Parathyroid adenoma (tissue), 2 donors: Measurements from ENCODE around the gene SLC35D3.
"Not testable (repeated sequence)": the region's sequence is repeated elsewhere in the genome, so short reads cannot be mapped to it uniquely, and the experiment has no call there.

Experiments
- H2AFZ ChIP-seq: fragments of 300-600 bp; sonication (generic); one replicate; pipeline ENCODE4 v1.7.0; 2017; ENCODE audit warnings: antibody characterized with exemption, mild to moderate bottlenecking
- H3K27ac ChIP-seq: fragments of 300-600 bp; sonication (generic); one replicate; pipeline ENCODE4 v1.7.0; 2017
- H3K27me3 ChIP-seq: fragments of 300-600 bp; sonication (generic); one replicate; pipeline ENCODE4 v1.7.0; 2017; ENCODE audit warnings: low read length; ENCODE audit not compliant: control insufficient read depth, insufficient read depth
- H3K36me3 ChIP-seq: fragments of 300-600 bp; sonication (generic); one replicate; pipeline ENCODE4 v1.7.0; 2017; ENCODE audit warnings: low read length; ENCODE audit not compliant: control insufficient read depth, insufficient read depth
- H3K4me1 ChIP-seq: fragments of 300-600 bp; sonication (generic); one replicate; pipeline ENCODE4 v1.7.0; 2017; ENCODE audit warnings: control low read depth
- H3K4me2 ChIP-seq: fragments of 300-600 bp; sonication (generic); one replicate; pipeline ENCODE4 v1.7.0; 2017; ENCODE audit warnings: low read length
- H3K4me3 ChIP-seq: fragments of 300-600 bp; sonication (generic); one replicate; pipeline ENCODE4 v1.7.0; 2017; ENCODE audit warnings: low read depth, low read length
- H3K79me2 ChIP-seq: fragments of 300-600 bp; sonication (generic); one replicate; pipeline ENCODE4 v1.7.0; 2017; ENCODE audit warnings: control low read depth
- H3K9ac ChIP-seq: fragments of 300-600 bp; sonication (generic); one replicate; pipeline ENCODE4 v1.7.0; 2017; ENCODE audit warnings: mild to moderate bottlenecking
- H3K9me3 ChIP-seq: fragments of 300-600 bp; sonication (generic); one replicate; pipeline ENCODE4 v1.7.0; 2017; ENCODE audit warnings: low read length; ENCODE audit not compliant: control insufficient read depth
- TF ChIP-seq, protein P1 (sequence below): fragments of 300-600 bp; sonication (generic); IDR thresholded peaks from one replicate; pipeline ENCODE4 v1.7.0; 2017; ENCODE audit warnings: antibody characterized with exemption, mild to moderate bottlenecking
- donor health status: primary hyperparathyroidism.

The SLC35D3 gene

DNA sequence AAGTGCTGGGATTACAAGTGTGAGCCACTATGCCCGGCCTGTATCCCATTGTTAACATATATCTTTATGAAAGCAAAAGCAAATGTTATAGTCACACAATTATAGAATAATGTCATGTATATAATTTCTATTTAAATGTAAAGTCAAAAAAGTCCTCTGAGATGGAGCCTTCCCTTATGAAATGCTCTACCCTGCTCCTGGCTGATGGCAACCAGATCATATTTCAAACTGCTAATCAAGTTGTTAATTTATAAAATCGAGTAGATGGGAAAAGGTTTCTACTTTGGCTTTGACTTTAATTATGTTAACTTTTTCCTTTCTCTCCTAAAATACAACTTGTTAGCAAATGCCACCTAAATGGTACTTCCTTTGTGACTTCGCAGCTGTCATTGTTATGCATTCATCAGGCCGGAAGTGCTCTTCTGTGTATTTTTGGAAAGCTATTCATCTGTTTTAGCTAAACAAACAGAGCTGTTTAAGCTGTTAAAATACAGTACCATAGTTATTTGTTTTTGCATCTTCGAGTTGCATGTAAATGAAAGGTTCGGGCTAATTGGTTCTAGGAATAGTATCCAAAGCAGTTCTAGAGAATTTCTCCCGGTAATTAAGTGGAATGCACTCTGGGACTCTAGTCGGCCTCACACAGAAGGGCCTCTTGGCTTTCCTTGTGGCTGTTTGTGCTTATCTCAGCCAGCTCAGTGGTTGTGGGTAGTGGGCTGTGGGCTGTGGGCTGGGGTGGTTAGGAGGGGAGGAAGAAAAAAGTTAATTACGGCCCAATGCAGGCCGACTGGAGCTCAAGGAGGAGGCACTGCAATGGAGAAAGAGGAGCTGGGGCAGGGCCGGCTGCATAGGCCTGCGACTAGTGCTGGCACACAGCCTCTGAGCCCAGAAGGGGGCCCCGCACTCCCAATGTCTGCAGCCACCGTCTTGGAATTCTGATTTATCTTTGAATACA, 34.8 kb downstream of the SLC35D3 start:
- TF ChIP-seq, protein P1, sequence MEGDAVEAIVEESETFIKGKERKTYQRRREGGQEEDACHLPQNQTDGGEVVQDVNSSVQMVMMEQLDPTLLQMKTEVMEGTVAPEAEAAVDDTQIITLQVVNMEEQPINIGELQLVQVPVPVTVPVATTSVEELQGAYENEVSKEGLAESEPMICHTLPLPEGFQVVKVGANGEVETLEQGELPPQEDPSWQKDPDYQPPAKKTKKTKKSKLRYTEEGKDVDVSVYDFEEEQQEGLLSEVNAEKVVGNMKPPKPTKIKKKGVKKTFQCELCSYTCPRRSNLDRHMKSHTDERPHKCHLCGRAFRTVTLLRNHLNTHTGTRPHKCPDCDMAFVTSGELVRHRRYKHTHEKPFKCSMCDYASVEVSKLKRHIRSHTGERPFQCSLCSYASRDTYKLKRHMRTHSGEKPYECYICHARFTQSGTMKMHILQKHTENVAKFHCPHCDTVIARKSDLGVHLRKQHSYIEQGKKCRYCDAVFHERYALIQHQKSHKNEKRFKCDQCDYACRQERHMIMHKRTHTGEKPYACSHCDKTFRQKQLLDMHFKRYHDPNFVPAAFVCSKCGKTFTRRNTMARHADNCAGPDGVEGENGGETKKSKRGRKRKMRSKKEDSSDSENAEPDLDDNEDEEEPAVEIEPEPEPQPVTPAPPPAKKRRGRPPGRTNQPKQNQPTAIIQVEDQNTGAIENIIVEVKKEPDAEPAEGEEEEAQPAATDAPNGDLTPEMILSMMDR = no peak
- Histone ChIP-seq H3K36me3 (no peaks in the 10 kb centered on the region), H3K27me3 (no peaks in the 10 kb centered on the region), H3K4me1 (no peaks in the 10 kb centered on the region), H3K79me2 (no peaks in the 10 kb centered on the region), H2AFZ (no peak overlapping the region), H3K4me2 (no peak overlapping the region), H3K9me3 (no peaks in the 10 kb centered on the region), H3K27ac (no peak overlapping the region), H3K4me3 (no peak overlapping the region), H3K9ac (no peak overlapping the region)

DNA sequence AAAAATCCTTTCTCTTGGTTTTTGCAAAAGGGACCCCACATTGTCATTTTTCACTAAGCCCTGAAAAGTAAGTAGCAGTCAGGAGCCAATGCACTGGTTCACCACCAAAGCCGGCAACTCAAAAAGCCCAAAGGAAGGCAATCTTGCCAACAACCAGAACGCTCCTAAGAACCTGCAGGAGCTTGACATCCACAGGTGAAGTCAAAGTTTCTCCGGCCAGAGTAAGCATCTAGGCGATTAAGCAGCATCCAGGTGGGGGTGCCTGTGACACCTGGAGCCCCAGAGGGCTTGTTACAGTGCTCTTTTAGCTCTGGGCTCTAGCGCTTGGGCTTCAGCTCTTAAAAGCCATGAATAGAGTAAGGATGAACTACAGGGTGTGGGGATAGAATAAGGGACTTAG, 36.1 kb downstream of the SLC35D3 start:
- Histone ChIP-seq H3K4me1 (no peaks in the 10 kb centered on the region), H3K4me3 (no peak overlapping the region), H3K36me3 (no peaks in the 10 kb centered on the region), H3K4me2 (no peak overlapping the region), H3K9me3 (no peaks in the 10 kb centered on the region), H3K27ac (no peak overlapping the region), H2AFZ (no peak overlapping the region), H3K79me2 (no peaks in the 10 kb centered on the region), H3K9ac (no peak overlapping the region), H3K27me3 (no peaks in the 10 kb centered on the region)
- TF ChIP-seq, protein P1 = no peak

DNA sequence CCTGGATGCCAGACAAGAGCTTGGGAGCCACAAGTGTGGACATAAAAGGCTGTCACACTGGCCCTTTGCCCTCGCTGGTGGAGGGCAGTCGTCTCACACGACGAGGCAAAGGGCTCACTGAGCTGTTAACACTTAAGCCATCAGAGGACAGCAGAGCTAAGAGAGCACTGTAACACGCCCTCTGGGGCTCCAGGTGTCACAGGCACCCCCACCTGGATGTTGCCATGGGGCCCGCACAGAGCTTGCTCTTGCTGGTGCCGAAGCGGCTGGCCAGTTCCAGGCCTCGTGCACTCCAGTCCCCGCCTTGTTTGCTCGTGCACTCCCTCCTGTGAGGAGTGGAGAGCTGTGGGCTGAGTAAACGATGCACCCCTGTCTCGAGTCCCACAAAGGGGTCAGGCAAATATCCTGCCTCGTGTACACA, 37.4 kb downstream of the SLC35D3 start:
- Histone ChIP-seq H3K4me1 (no peaks in the 10 kb centered on the region), H3K4me3 (no peak overlapping the region), H3K9me3 (no peaks in the 10 kb centered on the region), H3K9ac (no peak overlapping the region), H3K4me2 (no peak overlapping the region), H3K36me3 (no peaks in the 10 kb centered on the region), H3K27ac (no peak overlapping the region), H3K27me3 (no peaks in the 10 kb centered on the region), H3K79me2 (no peaks in the 10 kb centered on the region), H2AFZ (no peak overlapping the region)
- TF ChIP-seq, protein P1 = no peak

DNA sequence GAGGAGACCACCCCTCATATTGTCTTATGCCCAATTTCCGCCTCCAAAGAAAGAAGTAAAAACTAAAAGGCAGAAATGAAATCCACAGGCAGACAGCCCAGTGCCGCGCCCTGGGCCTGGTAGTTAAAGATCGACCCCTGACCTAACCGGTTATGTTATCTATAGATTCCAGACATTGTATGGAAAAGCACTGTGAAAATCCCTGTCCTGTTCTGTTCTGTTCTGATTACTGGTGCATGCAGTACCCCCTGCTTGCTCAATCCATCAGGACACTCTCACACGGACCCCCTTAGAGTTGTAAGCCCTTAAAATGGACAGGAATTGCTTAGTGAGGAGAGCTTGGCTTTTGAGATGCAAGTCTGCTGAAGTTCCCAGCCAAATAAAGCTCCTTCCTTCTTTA, 37.8 kb downstream of the SLC35D3 start:
- H3K9me3 ChIP-seq, H3K4me3 ChIP-seq, H3K27ac ChIP-seq, H3K27me3 ChIP-seq, H3K4me2 ChIP-seq, H3K79me2 ChIP-seq, H3K9ac ChIP-seq, H3K4me1 ChIP-seq, H3K36me3 ChIP-seq, H2AFZ ChIP-seq: not testable (repeated sequence)

DNA sequence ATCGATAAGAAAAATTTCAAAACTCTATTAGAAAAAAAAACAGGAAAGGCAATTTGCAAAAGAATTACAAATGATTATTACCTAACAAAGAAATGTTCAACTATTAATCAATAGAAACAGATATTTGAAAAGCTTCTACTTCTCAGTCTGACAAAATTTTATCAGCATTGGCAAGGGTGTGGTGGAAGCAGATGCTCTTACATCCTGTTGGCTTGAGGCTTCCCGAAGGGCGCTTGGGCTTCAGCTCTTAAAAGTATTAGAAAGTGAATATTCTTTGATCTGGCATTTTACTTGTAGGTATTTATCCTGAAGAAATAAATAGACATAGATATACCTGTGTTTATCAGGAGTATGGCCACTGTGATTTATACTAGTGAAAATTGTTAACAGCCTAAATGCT, 38.7 kb downstream of the SLC35D3 start:
- Histone ChIP-seq H3K79me2 (no peaks in the 10 kb centered on the region), H3K4me2 (no peak overlapping the region), H3K9ac (no peak overlapping the region), H2AFZ (no peak overlapping the region), H3K4me3 (no peak overlapping the region), H3K4me1 (no peaks in the 10 kb centered on the region), H3K27me3 (no peaks in the 10 kb centered on the region), H3K27ac (no peak overlapping the region), H3K9me3 (no peaks in the 10 kb centered on the region), H3K36me3 (no peaks in the 10 kb centered on the region)
- TF ChIP-seq, protein P1 = no peak
